ENCODE measurements around the gene STRIT1. TPM values are rescaled to one million over a fixed set of nuclear protein-coding genes. Genes with fewer than 3 reads are reported as not detected.
A peak's percentile ranks its signal among the peaks of the same experiment; 100 is the strongest.

STRIT1 gene
- total RNA-seq, 1 experiment from 2014 or later, result not detected

- CTCF ChIA-PET, result interaction anchor here (0.6 to 1.2 kb wide), 2 partner anchors 10 to 26 kb away, joined by 3 to 5 read pairs; no protein-coding TSS in a partner anchor
- intact Hi-C loops (cut with micrococcal nuclease; ENCODE audit: unreplicated experiment), result no loop called here
Measured at GRCh38 chr3:155316426-155316825, 22.9 kb upstream of the STRIT1 start.

DNA sequence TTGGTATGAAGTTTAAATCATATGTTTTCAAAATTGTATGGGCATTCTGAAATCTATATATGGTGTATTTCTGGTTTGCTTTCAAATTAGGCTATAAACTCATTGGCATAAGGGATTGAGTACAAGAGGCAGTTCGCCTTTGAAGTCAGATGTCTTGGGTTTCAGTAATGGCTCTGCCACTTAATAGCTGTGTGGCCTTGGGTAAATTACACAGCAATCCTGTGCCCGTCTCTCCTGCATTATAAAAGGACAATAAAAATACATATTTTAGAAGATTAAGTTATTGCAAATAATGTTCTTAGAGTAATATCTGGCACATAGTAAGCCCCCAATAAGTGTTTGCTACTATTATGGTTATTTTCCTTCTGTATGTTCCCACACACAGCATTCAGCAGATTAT lies 20.4 kb upstream of the STRIT1 start:
- no peaks in the 10 kb centered on the region for H3K27me3 Mint-ChIP-seq (ENCODE audit: unreplicated experiment)
- no TSS peak for BruUV-seq (replicated peaks)
- H3K4me1 Mint-ChIP-seq (ENCODE audit: low read depth, unreplicated experiment), result peaks cover 31% of the 10 kb centered on the region
- TF ChIP-seq, protein P1, sequence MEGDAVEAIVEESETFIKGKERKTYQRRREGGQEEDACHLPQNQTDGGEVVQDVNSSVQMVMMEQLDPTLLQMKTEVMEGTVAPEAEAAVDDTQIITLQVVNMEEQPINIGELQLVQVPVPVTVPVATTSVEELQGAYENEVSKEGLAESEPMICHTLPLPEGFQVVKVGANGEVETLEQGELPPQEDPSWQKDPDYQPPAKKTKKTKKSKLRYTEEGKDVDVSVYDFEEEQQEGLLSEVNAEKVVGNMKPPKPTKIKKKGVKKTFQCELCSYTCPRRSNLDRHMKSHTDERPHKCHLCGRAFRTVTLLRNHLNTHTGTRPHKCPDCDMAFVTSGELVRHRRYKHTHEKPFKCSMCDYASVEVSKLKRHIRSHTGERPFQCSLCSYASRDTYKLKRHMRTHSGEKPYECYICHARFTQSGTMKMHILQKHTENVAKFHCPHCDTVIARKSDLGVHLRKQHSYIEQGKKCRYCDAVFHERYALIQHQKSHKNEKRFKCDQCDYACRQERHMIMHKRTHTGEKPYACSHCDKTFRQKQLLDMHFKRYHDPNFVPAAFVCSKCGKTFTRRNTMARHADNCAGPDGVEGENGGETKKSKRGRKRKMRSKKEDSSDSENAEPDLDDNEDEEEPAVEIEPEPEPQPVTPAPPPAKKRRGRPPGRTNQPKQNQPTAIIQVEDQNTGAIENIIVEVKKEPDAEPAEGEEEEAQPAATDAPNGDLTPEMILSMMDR (IDR thresholded peaks at IDR 0.05; ENCODE audit: unreplicated experiment), result no peak
- no peaks in the 10 kb centered on the region for H3K9me3 Mint-ChIP-seq (ENCODE audit: low read depth, unreplicated experiment)
- H3K4me3 Mint-ChIP-seq (ENCODE audit: low read depth, unreplicated experiment), result no peak overlapping the region
- H3K27ac Mint-ChIP-seq (ENCODE audit: unreplicated experiment), result peak overlapping the region; percentile 97
- CTCF ChIA-PET, result interaction anchor here (0.6 kb wide), 1 partner anchor 151 kb away, joined by 5 read pairs; no protein-coding TSS in a partner anchor
- H3K36me3 Mint-ChIP-seq (ENCODE audit: insufficient read depth, unreplicated experiment), result peaks cover 13% of the 10 kb centered on the region
- DNase-seq, result no peak
- intact Hi-C loops (cut with micrococcal nuclease; ENCODE audit: unreplicated experiment), result loop anchor here (2.0 kb wide), 1 partner anchor 31 kb away; no protein-coding TSS in a partner anchor

More at GRCh38 chr3:155316426-155316825, 22.9 kb upstream of the STRIT1 start:
- H3K27me3 Mint-ChIP-seq (ENCODE audit: unreplicated experiment), result no peaks in the 10 kb centered on the region
- no peaks in the 10 kb centered on the region for H3K9me3 Mint-ChIP-seq (ENCODE audit: low read depth, unreplicated experiment)
- TF ChIP-seq, protein P1 (IDR thresholded peaks at IDR 0.05; ENCODE audit: unreplicated experiment), result no peak
- H3K4me1 Mint-ChIP-seq (ENCODE audit: low read depth, unreplicated experiment), result peaks cover 43% of the 10 kb centered on the region
- peaks cover 8% of the 10 kb centered on the region for H3K36me3 Mint-ChIP-seq (ENCODE audit: insufficient read depth, unreplicated experiment)
- no peak for DNase-seq
- no peak overlapping the region for H3K4me3 Mint-ChIP-seq (ENCODE audit: low read depth, unreplicated experiment)
- no TSS peak for BruUV-seq (replicated peaks)
- no peak overlapping the region for H3K27ac Mint-ChIP-seq (ENCODE audit: unreplicated experiment)

GRCh38 chr3:155313300-155313699 lies 19.8 kb upstream of the STRIT1 start:
- DNase-seq, result no peak
- no TSS peak for BruUV-seq (replicated peaks)
- peaks cover 13% of the 10 kb centered on the region for H3K36me3 Mint-ChIP-seq (ENCODE audit: insufficient read depth, unreplicated experiment)
- intact Hi-C loops (cut with micrococcal nuclease; ENCODE audit: unreplicated experiment), result loop anchor here (2.0 kb wide), 1 partner anchor 30 kb away; no protein-coding TSS in a partner anchor
- peak overlapping the region; percentile 97 for H3K27ac Mint-ChIP-seq (ENCODE audit: unreplicated experiment)
- H3K27me3 Mint-ChIP-seq (ENCODE audit: unreplicated experiment), result no peaks in the 10 kb centered on the region
- TF ChIP-seq, protein P1 (IDR thresholded peaks at IDR 0.05; ENCODE audit: unreplicated experiment), result no peak
- CTCF ChIA-PET, result no interaction called here
- H3K4me3 Mint-ChIP-seq (ENCODE audit: low read depth, unreplicated experiment), result no peak overlapping the region
- H3K4me1 Mint-ChIP-seq (ENCODE audit: low read depth, unreplicated experiment), result peaks cover 31% of the 10 kb centered on the region
- H3K9me3 Mint-ChIP-seq (ENCODE audit: low read depth, unreplicated experiment), result no peaks in the 10 kb centered on the region

DNA sequence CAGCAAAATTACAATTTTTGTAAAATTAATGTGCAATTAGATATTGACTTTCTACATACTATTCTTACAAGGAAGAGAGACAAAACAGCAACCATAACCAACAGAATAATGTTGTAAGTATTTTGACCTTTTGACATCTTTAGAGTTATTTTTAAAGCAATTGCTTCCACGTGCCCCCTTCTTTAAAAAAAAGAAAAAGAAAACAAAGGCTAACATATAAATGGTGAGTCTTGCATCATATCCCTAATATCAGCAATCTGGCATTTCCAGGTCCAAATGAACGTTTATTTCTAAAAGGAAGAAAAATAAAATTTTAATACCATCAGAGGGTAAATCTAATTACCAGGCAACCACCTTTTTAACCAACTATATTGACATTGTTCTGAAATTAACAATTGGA lies 19.3 kb upstream of the STRIT1 start:
- Mint-ChIP-seq H3K4me3 (ENCODE audit: low read depth, unreplicated experiment) (no peak overlapping the region), H3K4me1 (ENCODE audit: low read depth, unreplicated experiment) (peaks cover 31% of the 10 kb centered on the region), H3K36me3 (ENCODE audit: insufficient read depth, unreplicated experiment) (peaks cover 13% of the 10 kb centered on the region), H3K27me3 (ENCODE audit: unreplicated experiment) (no peaks in the 10 kb centered on the region), H3K27ac (ENCODE audit: unreplicated experiment) (peak overlapping the region; percentile 97), H3K9me3 (ENCODE audit: low read depth, unreplicated experiment) (no peaks in the 10 kb centered on the region)
- TF ChIP-seq, protein P1 (IDR thresholded peaks at IDR 0.05; ENCODE audit: unreplicated experiment), result no peak
- DNase-seq, result no peak
- no TSS peak for BruUV-seq (replicated peaks)
- CTCF ChIA-PET, result interaction anchor here (1.5 kb wide), 1 partner anchor 8 kb away, joined by 4 read pairs; no protein-coding TSS in a partner anchor
- intact Hi-C loops (cut with micrococcal nuclease; ENCODE audit: unreplicated experiment), result loop anchor here (1.0 to 2.0 kb wide), 2 partner anchors 30 to 42 kb away; no protein-coding TSS in a partner anchor
